Hepatocyte (in vitro differentiated cells): ENCODE results near the gene CHCHD6. TPM values are rescaled to one million over a fixed set of nuclear protein-coding genes. Genes with fewer than 3 reads are reported as not detected.

Source experiments
- DNase-seq: peaks from one replicate; pipeline ENCODE4 v3.0.0-alpha.2; 2016; ENCODE audit warnings: low spot score
- H2AFZ ChIP-seq: fragments of 200-600 bp; sonication (generic); 2 replicates; pipeline ENCODE4 v1.6.0; 2016; ENCODE audit warnings: antibody characterized with exemption, mild to moderate bottlenecking
- H3K27ac ChIP-seq: fragments of 200-600 bp; sonication (generic); 2 replicates; pipeline ENCODE4 v1.5.1; 2016; ENCODE audit warnings: mild to moderate bottlenecking
- H3K27me3 ChIP-seq: fragments of 200-600 bp; sonication (generic); 2 replicates; pipeline ENCODE4 v1.6.1; 2016
- H3K36me3 ChIP-seq: fragments of 200-600 bp; sonication (generic); replicated peaks from 2 replicates; pipeline ENCODE4 v1.5.1; 2016; ENCODE audit warnings: low read depth; ENCODE audit not compliant: insufficient read depth
- H3K4me1 ChIP-seq: fragments of 200-600 bp; sonication (generic); 2 replicates; pipeline ENCODE4 v1.5.1; 2016; ENCODE audit warnings: mild to moderate bottlenecking, moderate library complexity; ENCODE audit not compliant: insufficient read depth
- H3K4me2 ChIP-seq: fragments of 200-600 bp; sonication (generic); 2 replicates; pipeline ENCODE4 v1.6.0; 2016
- H3K4me3 ChIP-seq: fragments of 200-600 bp; sonication (generic); 2 replicates; pipeline ENCODE4 v1.5.1; 2016; ENCODE audit warnings: mild to moderate bottlenecking
- H3K79me2 ChIP-seq: fragments of 200-600 bp; sonication (generic); 2 replicates; pipeline ENCODE4 v1.6.0; 2017; ENCODE audit warnings: mild to moderate bottlenecking
- H3K9me2 ChIP-seq: fragments of 200-600 bp; sonication (generic); replicated peaks from 2 replicates; pipeline ENCODE4 v1.6.0; 2017; ENCODE audit warnings: mild to moderate bottlenecking; ENCODE audit not compliant: insufficient read depth
- H3K9me3 ChIP-seq: fragments of 200-600 bp; sonication (generic); 2 replicates; pipeline ENCODE4 v1.5.1; 2016; ENCODE audit warnings: low read depth, mild to moderate bottlenecking
- H4K20me1 ChIP-seq: fragments of 200-600 bp; sonication (generic); 2 replicates; pipeline ENCODE4 v1.6.0; 2016; ENCODE audit warnings: mild to moderate bottlenecking; ENCODE audit not compliant: insufficient read depth, poor library complexity, severe bottlenecking
- CTCF ChIP-seq: fragments of 200-600 bp; sonication (generic); IDR thresholded peaks from 2 replicates; pipeline ENCODE4 v1.5.1; 2016; ENCODE audit warnings: antibody characterized with exemption, mild to moderate bottlenecking; ENCODE audit not compliant: poor library complexity
- EZH2 ChIP-seq: fragments of 200-600 bp; sonication (generic); IDR thresholded peaks from 2 replicates; pipeline ENCODE4 v1.6.1; 2016; ENCODE audit warnings: antibody characterized with exemption, mild to moderate bottlenecking, borderline replicate concordance
- EZH2phosphoT487 ChIP-seq: fragments of 200-600 bp; sonication (generic); IDR thresholded peaks from one replicate; pipeline ENCODE4 v1.6.1; 2018; ENCODE audit warnings: antibody characterized with exemption, mild to moderate bottlenecking, low read depth, moderate library complexity; ENCODE audit not compliant: unreplicated experiment, severe bottlenecking
- WGBS: methylation state at CpG from one replicate; pipeline ENCODE4 v1.1.6; 2016; ENCODE audit warnings: low lambda C conversion rate; ENCODE audit errors: missing lambda C conversion rate; 5-methylcytosine and 5-hydroxymethylcytosine counted together
- polyA plus RNA-seq: library from polyadenylated mRNA; unstranded; fragments of >200 nt; fragmentation: Nextera tagmentation; extraction: Ambion mirVana; gene quantifications from 2 replicates; pipeline ENCODE4 v1.2.1, GENCODE V29; 2016
- total RNA-seq: library from RNA; depleted of rRNA; stranded (reverse); fragments of >200 nt; gene quantifications from 2 replicates; pipeline ENCODE4 v1.2.3, GENCODE V29; 2014

CHCHD6 gene
- total and polyA plus RNA-seq, 2 experiments from 2014 or later, result 13.8 to 19.7 TPM

GRCh38 chr3:126663750-126664149 is 40.3 kb upstream of the CHCHD6 start:
- H3K4me1 ChIP-seq, result no peaks in the 10 kb centered on the region
- no peaks in the 10 kb centered on the region for H3K79me2 ChIP-seq
- no peaks in the 10 kb centered on the region for H4K20me1 ChIP-seq
- H3K27ac ChIP-seq, result no peak overlapping the region
- H3K4me3 ChIP-seq, result no peak overlapping the region
- DNase-seq, result no peak
- 90% methylated on average over 8 of the region's 8 CpGs for WGBS
- TF ChIP-seq EZH2, result no peak
- H3K4me2 ChIP-seq, result no peak overlapping the region
- no peaks in the 10 kb centered on the region for H3K36me3 ChIP-seq
- H3K9me3 ChIP-seq, result no peaks in the 10 kb centered on the region
- H3K9me2 ChIP-seq, result no peaks in the 10 kb centered on the region
- H2AFZ ChIP-seq, result no peak overlapping the region
- H3K27me3 ChIP-seq, result no peaks in the 10 kb centered on the region

DNA sequence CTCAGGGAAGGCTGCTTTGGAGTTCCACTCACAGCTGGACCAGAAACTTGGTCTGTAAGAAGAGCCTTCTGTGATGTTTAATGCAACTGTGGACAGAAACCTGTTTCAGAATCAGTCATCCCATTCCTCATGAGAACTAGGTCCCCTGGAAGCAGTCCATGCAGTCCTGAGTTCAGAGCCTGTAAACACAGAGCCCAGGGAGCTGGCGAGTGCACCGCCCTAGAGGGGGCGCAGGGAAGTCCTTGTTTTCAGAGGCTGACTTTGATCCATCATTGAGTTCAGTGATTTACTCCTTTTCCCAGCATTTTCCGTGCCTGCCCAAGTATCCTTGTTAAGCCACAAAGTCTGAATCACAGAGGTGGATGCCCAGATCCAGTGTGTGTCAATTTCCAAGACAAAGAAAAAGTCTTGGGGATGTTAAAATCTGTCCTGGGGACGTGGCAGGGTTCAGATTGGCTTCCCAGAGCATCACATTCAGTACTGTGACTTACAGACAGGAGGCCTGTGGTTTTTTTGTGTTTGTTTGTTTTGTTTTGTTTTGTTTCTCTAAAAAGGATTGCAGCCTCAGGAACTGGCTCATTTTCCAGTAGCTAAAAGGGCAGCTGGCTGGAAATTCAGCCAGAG is 39.3 kb upstream of the CHCHD6 start:
- H3K9me2 ChIP-seq, result no peaks in the 10 kb centered on the region
- H3K27ac ChIP-seq, result no peak overlapping the region
- H3K27me3 ChIP-seq, result no peaks in the 10 kb centered on the region
- H3K4me3 ChIP-seq, result no peak overlapping the region
- WGBS, result 63% methylated on average over 5 of the region's 5 CpGs
- H3K79me2 ChIP-seq, result no peaks in the 10 kb centered on the region
- H3K4me2 ChIP-seq, result no peak overlapping the region
- no peaks in the 10 kb centered on the region for H4K20me1 ChIP-seq
- TF ChIP-seq EZH2phosphoT487 (no peak), CTCF (no peak), EZH2 (no peak)
- H3K9me3 ChIP-seq, result no peaks in the 10 kb centered on the region
- no peaks in the 10 kb centered on the region for H3K36me3 ChIP-seq
- H2AFZ ChIP-seq, result no peak overlapping the region
- no peak for DNase-seq
- H3K4me1 ChIP-seq, result no peaks in the 10 kb centered on the region

GRCh38 chr3:126665221-126665936 is 38.7 kb upstream of the CHCHD6 start:
- no peak overlapping the region for H3K4me3 ChIP-seq
- no peak for DNase-seq
- no peaks in the 10 kb centered on the region for H3K9me3 ChIP-seq
- H3K79me2 ChIP-seq, result no peaks in the 10 kb centered on the region
- H2AFZ ChIP-seq, result no peak overlapping the region
- no peaks in the 10 kb centered on the region for H3K27me3 ChIP-seq
- WGBS, result 90% methylated on average over 6 of the region's 6 CpGs
- H3K36me3 ChIP-seq, result no peaks in the 10 kb centered on the region
- H3K4me1 ChIP-seq, result no peaks in the 10 kb centered on the region
- H3K4me2 ChIP-seq, result no peak overlapping the region
- no peaks in the 10 kb centered on the region for H3K9me2 ChIP-seq
- H4K20me1 ChIP-seq, result no peaks in the 10 kb centered on the region
- TF ChIP-seq EZH2, result no peak
- no peak for TF ChIP-seq EZH2phosphoT487
- no peak for TF ChIP-seq CTCF
- H3K27ac ChIP-seq, result no peak overlapping the region

DNA sequence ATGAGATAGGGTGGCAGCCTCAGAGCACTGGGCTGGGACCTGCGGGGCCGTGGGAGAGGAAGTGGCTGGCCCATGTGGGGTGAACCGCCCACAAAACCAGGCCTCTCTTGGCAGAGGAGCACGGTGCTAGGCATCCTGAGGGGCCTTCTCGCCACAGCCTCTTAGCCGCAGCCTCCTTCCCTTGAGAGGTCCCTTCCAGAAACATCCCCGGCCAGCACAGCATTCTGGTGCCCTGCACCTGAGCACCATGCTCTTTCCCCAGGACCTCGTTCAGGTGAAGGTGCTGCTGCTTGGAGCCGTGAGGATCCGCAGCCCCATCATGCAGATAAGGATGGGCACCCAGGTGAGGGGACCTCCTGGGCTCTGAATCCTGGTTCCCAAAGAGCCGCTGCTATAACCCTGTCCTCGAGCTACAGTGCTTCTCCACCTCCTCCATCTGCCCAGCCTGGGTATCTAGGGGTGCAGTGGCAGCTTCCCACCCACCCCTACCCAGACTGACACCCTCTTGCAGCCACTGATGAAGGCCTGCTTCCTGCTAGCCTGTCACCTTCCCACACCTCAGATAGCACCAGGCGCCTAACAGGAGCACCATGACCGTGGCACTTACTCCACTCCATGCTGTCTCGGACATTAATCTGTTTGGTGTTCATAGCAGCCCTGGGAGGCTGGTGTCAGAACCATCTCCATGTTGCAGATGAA is 37.9 kb upstream of the CHCHD6 start:
- DNase-seq, result no peak
- no peaks in the 10 kb centered on the region for H4K20me1 ChIP-seq
- H3K79me2 ChIP-seq, result no peaks in the 10 kb centered on the region
- H3K27ac ChIP-seq, result no peak overlapping the region
- H2AFZ ChIP-seq, result no peak overlapping the region
- H3K9me3 ChIP-seq, result no peaks in the 10 kb centered on the region
- no peaks in the 10 kb centered on the region for H3K27me3 ChIP-seq
- no peak overlapping the region for H3K4me3 ChIP-seq
- H3K36me3 ChIP-seq, result no peaks in the 10 kb centered on the region
- TF ChIP-seq EZH2 (no peak), EZH2phosphoT487 (no peak), CTCF (no peak)
- no peaks in the 10 kb centered on the region for H3K4me1 ChIP-seq
- 89% methylated on average over 15 of the region's 15 CpGs for WGBS
- H3K9me2 ChIP-seq, result no peaks in the 10 kb centered on the region
- no peak overlapping the region for H3K4me2 ChIP-seq
